Transverse colon (tissue), 4 donors: ENCODE results near the gene TMEM89. TPM values are rescaled to one million over a fixed set of nuclear protein-coding genes. Genes with fewer than 3 reads are reported as not detected.

Source experiments
- DNase-seq: peaks from one replicate; pipeline ENCODE4 v3.0.0-alpha.2; 2019
- H3K27ac ChIP-seq, 4 donors: fragments of 200-600 bp; sonication (generic); 2 replicates each; pipeline ENCODE4 v1.5.1; 2016 to 2018; ENCODE audit warnings: inconsistent platforms in 4 of 4
- H3K27me3 ChIP-seq: fragments of 200-600 bp; sonication (generic); 2 replicates; pipeline ENCODE4 v1.5.1; 2017; ENCODE audit warnings: inconsistent platforms
- H3K36me3 ChIP-seq, 4 donors: fragments of 200-600 bp; sonication (generic); 2 replicates each; pipeline ENCODE4 v1.5.1; 2017 to 2019; ENCODE audit warnings: inconsistent platforms in 4 of 4
- H3K4me1 ChIP-seq, 4 donors: fragments of 200-600 bp; sonication (generic); 2 replicates each; pipeline ENCODE4 v1.5.1; 2017 to 2020; ENCODE audit warnings: inconsistent platforms in 4 of 4
- H3K4me3 ChIP-seq, 4 donors: fragments of 200-600 bp; sonication (generic); 1 replicate in 1 of 4; 2 replicates in 3 of 4; pipeline versions ENCODE4 v1.5.1 to v1.6.1; 2017 to 2019; ENCODE audit warnings: inconsistent platforms in 4 of 4
- H3K9me3 ChIP-seq, 2 donors: fragments of 200-600 bp; sonication (generic); 2 replicates each; pipeline ENCODE4 v1.5.1; 2017 to 2019; ENCODE audit warnings: inconsistent platforms in 2 of 2
- EP300 ChIP-seq: sonication (generic); formaldehyde crosslinking; IDR thresholded peaks from one replicate; pipeline ENCODE4 v1.6.1; 2017; ENCODE audit warnings: antibody characterized with exemption, low read depth
- POLR2A ChIP-seq: fragments of 450-650 bp; IDR thresholded peaks from one replicate; pipeline ENCODE4 v1.6.1; 2016; ENCODE audit warnings: antibody characterized with exemption, mild to moderate bottlenecking, moderate library complexity
- POLR2AphosphoS5 ChIP-seq, 3 donors: sonication (generic); formaldehyde crosslinking; IDR thresholded peaks; one replicate each; pipeline ENCODE4 v1.6.1; 2016; ENCODE audit warnings: antibody characterized with exemption in 3 of 3
- WGBS, 2 donors: methylation state at CpG; one replicate each; pipeline ENCODE4 v1.1.5; 2018; ENCODE audit warnings: low coverage in 1 of 2; 5-methylcytosine and 5-hydroxymethylcytosine counted together
- in situ Hi-C, 4 donors: fragments of 200-750 bp; cut with MboI; loops; one replicate each; pipeline versions ENCODE4 v1.15.0 to v1.15.1; 2017; ENCODE audit warnings: low sequenced_read_pairs in 3 of 4, low pct_ligation_motif_present in 1 of 4, low pct_unique_long_range_greater_than_20kb in 1 of 4
- intact Hi-C: fragments of 100-400 bp; cut with DNase I; formaldehyde crosslinking; loops from one replicate; pipeline ENCODE4 v1.15.1; 2023; ENCODE audit warnings: low total_unique reads
- total RNA-seq, 4 donors: library from RNA; depleted of rRNA; stranded (reverse); fragments of >200 nt; gene quantifications; one replicate each; pipeline ENCODE4 v1.1.0, GENCODE V29; 2016
- TF ChIP-seq, protein P1 (sequence below), 5 experiments: fragments of 200-600 bp in 3 of 5; fragments of 450-650 bp in 2 of 5; sonication (generic) in 3 of 5; IDR thresholded peaks; 1 replicate in 2 of 5; 2 replicates in 3 of 5; pipeline ENCODE4 v1.5.1; 2016 to 2017; ENCODE audit warnings: antibody characterized with exemption in 5 of 5, inconsistent platforms in 3 of 5, mild to moderate bottlenecking in 2 of 5, moderate library complexity in 1 of 5

TMEM89 gene
- total RNA-seq, 4 donors from 2014 or later = 13.1 TPM; not detected in 3

DNA sequence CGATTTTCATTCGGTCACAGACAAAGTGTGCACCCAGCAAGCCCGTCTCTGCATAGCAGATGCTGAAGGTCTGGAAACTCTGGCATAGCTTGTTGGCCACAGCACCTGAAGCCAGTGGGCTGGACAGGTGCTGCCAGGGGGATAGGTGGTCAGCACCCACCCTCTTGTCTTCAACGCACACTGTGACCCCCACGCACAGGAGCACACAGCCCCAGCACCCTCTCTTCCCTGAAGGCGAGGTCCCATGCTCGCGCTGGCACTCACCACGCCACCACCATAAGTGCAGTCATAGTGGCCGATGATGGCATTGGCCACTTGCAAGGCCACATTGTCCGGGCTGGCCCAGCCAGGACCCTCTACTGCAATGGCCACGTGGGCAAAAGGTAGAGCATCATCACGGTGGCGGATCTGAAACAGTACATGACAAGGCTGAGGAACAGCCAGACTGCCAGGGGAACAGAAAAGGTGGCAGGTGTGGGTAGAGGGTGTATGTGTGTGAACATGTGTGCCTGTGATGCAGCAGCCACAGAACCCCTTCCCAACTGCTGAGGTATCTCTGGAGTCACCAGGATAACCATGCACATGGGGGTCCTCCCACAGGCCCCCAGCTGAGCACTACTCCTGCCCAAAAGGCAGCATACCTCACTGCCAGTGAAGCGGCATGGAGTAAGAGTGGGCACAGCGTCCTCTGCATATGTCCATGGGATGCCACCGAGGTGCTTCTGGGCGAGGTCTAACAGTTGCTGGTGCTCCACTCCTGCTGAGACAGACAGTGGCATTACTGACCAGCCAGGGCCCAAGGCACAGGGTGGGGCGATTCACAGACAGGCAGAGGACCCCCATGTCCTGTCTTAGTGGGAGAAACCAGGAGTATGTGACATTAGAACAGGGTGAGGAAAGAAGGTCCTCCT lies 20.6 kb downstream of the TMEM89 start:
- in situ Hi-C loops = no loop called here
- H3K27me3 ChIP-seq = no peaks in the 10 kb centered on the region
- 89% methylated on average over 19 of the region's 19 CpGs; no CpG with 5 or more reads in 1 of the 2 donors for WGBS, 2 donors
- no peak overlapping the region for H3K4me3 ChIP-seq
- H3K9me3 ChIP-seq = no peaks in the 10 kb centered on the region
- TF ChIP-seq, protein P1, sequence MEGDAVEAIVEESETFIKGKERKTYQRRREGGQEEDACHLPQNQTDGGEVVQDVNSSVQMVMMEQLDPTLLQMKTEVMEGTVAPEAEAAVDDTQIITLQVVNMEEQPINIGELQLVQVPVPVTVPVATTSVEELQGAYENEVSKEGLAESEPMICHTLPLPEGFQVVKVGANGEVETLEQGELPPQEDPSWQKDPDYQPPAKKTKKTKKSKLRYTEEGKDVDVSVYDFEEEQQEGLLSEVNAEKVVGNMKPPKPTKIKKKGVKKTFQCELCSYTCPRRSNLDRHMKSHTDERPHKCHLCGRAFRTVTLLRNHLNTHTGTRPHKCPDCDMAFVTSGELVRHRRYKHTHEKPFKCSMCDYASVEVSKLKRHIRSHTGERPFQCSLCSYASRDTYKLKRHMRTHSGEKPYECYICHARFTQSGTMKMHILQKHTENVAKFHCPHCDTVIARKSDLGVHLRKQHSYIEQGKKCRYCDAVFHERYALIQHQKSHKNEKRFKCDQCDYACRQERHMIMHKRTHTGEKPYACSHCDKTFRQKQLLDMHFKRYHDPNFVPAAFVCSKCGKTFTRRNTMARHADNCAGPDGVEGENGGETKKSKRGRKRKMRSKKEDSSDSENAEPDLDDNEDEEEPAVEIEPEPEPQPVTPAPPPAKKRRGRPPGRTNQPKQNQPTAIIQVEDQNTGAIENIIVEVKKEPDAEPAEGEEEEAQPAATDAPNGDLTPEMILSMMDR (IDR thresholded peaks at IDR 0.05) = no peak
- TF ChIP-seq POLR2AphosphoS5 (IDR thresholded peaks at IDR 0.05) = no peak
- no peak for TF ChIP-seq EP300
- no peak for TF ChIP-seq POLR2A
- intact Hi-C loops = no loop called here
- no peak for DNase-seq
- H3K4me1 ChIP-seq = peaks cover 0 to 21% (median 9%) of the 10 kb centered on the region in 4 donors
- H3K36me3 ChIP-seq = peaks cover 0 to 59% (median 37%) of the 10 kb centered on the region in 4 donors
- no peak overlapping the region for H3K27ac ChIP-seq

DNA sequence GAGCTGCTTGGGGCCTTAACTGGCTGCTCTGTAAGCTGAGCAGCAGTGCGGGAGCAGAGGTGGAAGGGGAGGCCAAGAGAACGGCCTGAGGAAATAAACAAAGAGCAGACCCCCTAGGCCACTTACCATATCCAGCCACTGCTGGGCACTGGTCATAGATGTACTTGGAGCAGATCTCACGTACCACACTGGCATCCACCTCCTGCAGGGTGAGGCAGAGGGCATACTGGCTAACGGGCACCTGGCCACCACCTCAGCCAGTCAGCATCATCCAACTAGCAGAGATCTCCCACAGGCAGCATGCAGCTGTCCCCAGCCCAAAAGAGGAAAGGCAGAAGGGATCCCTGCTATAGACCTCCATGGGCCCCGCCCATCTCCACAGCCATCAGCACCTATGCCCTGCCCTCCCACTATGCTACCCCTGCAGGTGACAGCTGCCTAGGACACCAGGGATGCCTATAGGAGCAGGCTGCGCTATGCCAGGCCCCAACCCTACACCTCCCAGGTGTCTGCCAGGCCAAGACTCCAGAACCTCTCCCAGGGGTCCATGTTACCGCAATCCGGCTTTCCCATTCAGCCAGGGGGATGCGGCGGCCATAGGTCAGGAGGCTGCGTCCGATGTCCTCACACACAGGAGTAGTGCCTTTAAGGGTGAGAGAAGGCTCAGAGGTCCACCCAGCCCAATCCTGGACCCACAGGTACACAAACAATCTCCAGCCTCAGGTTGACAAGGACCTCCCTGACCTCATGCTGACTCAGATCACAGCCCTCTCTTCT lies 21.9 kb downstream of the TMEM89 start:
- 92% methylated on average over 12 of the region's 12 CpGs; no CpG with 5 or more reads in 1 of the 2 donors for WGBS, 2 donors
- Histone ChIP-seq H3K4me3 (no peak overlapping the region), H3K27me3 (peaks cover 6% of the 10 kb centered on the region), H3K27ac (peak overlapping the region; percentile 71 to 78 (median 73)), H3K36me3 (peaks cover 0 to 53% (median 31%) of the 10 kb centered on the region in 4 donors), H3K9me3 (no peaks in the 10 kb centered on the region), H3K4me1 (peaks cover 9 to 34% (median 20%) of the 10 kb centered on the region in 4 donors)
- no peak for DNase-seq
- in situ Hi-C loops = no loop called here
- intact Hi-C loops = no loop called here
- TF ChIP-seq, protein P1 (IDR thresholded peaks at IDR 0.05) = no peak
- TF ChIP-seq POLR2AphosphoS5 (IDR thresholded peaks at IDR 0.05) (no peak), POLR2A (no peak), EP300 (no peak)

DNA sequence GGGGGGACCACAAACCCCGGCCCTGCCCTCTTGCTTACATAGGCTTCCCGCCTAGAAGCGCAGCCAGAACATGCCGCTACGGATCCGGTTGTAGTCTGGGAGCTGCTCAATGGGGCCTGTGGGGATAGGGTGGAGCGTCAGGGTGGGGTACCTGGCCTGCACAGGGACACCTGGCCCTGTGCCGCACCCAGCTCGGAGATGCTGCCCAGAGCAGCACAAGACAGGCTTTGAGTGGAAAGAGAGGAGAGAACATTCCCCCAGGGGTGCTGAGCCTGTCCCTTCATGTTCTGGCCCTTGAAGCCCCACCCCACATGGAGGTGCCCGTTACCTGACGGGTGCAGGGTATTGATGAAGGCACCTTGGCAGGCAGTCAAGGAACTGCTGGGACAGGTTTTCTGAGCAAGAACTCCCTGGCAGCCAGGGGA lies 22.5 kb downstream of the TMEM89 start:
- WGBS, 2 donors = 72% methylated on average over 10 of the region's 11 CpGs; no CpG with 5 or more reads in 1 of the 2 donors
- no peak for TF ChIP-seq EP300
- TF ChIP-seq, protein P1 (IDR thresholded peaks at IDR 0.05) = no peak
- TF ChIP-seq POLR2A = no peak
- no peak for TF ChIP-seq POLR2AphosphoS5 (IDR thresholded peaks at IDR 0.05)
- Histone ChIP-seq H3K27me3 (peaks cover 12% of the 10 kb centered on the region), H3K9me3 (no peaks in the 10 kb centered on the region), H3K4me3 (no peak overlapping the region), H3K4me1 (peaks cover 9 to 40% (median 24%) of the 10 kb centered on the region in 4 donors), H3K36me3 (peaks cover 0 to 46% (median 27%) of the 10 kb centered on the region in 4 donors), H3K27ac (peak overlapping the region; percentile 71 to 78 (median 73))
- in situ Hi-C loops = no loop called here
- DNase-seq = no peak
- intact Hi-C loops = no loop called here
